NCI-H1694 (cell line): Measurements from ENCODE around the gene ARHGEF39.
"Not testable (repeated sequence)": the region's sequence is repeated elsewhere in the genome, so short reads cannot be mapped to it uniquely, and the experiment has no call there.

ENCODE experiments used
- DNase-seq: peaks from one replicate; lab custom pipeline; 2025; lab: John Stamatoyannopoulos, UW

ARHGEF39 gene

GRCh38 chr9:35650341-35651158, 14.4 kb downstream of the ARHGEF39 start, which contains the start of gene SIT1:
TSS of gene SIT1 (minus strand) at chr9:35650931. CDS start at chr9:35650853, 78 bp downstream.
- DNase-seq: no peak

- DNase-seq: no peak
Observed at GRCh38 chr9:35649431-35650340, 15.3 kb downstream of the ARHGEF39 start.

GRCh38 chr9:35646533-35647265, 18.3 kb downstream of the ARHGEF39 start:
- peak; percentile 87 for DNase-seq

- DNase-seq: no peak
Observed at GRCh38 chr9:35646153-35646532, 18.9 kb downstream of the ARHGEF39 start.

GRCh38 chr9:35645736-35646135, 19.3 kb downstream of the ARHGEF39 start:
- DNase-seq: not testable (repeated sequence)

- no peak for DNase-seq
Observed at GRCh38 chr9:35643046-35643445, 21.9 kb downstream of the ARHGEF39 start.

- DNase-seq: not testable (repeated sequence)
Observed at GRCh38 chr9:35641478-35641877, 23.5 kb downstream of the ARHGEF39 start.

- DNase-seq: not testable (repeated sequence)
Observed at GRCh38 chr9:35640431-35640830, 24.6 kb downstream of the ARHGEF39 start.

GRCh38 chr9:35639631-35640030, 25.4 kb downstream of the ARHGEF39 start:
- no peak for DNase-seq

- not testable (repeated sequence) for DNase-seq
Observed at GRCh38 chr9:35639225-35639624, 25.8 kb downstream of the ARHGEF39 start.

GRCh38 chr9:35638751-35639150, 26.2 kb downstream of the ARHGEF39 start:
- not testable (repeated sequence) for DNase-seq

- DNase-seq: not testable (repeated sequence)
Observed at GRCh38 chr9:35637427-35637955, 27.5 kb downstream of the ARHGEF39 start.

- DNase-seq: not testable (repeated sequence)
Observed at GRCh38 chr9:35636877-35637246, 28.1 kb downstream of the ARHGEF39 start.

- no peak for DNase-seq
Observed at GRCh38 chr9:35636135-35636876, 28.7 kb downstream of the ARHGEF39 start.

- DNase-seq: no peak
Observed at GRCh38 chr9:35635730-35636129, 29.3 kb downstream of the ARHGEF39 start.

GRCh38 chr9:35629597-35629996, 35.4 kb downstream of the ARHGEF39 start:
- no peak for DNase-seq

GRCh38 chr9:35628389-35628991, 36.5 kb downstream of the ARHGEF39 start:
- DNase-seq: no peak

GRCh38 chr9:35627575-35627974, 37.4 kb downstream of the ARHGEF39 start:
- DNase-seq: no peak

- no peak for DNase-seq
Observed at GRCh38 chr9:35619800-35620158, 45.2 kb downstream of the ARHGEF39 start.
